GM23248 (cell line): ENCODE results near the gene BEAN1. TPM values are rescaled to one million over a fixed set of nuclear protein-coding genes. Genes with fewer than 3 reads are reported as not detected.
A peak's percentile ranks its signal among the peaks of the same experiment; 100 is the strongest.

ENCODE experiments used
- DNase-seq: peaks from one replicate; pipeline ENCODE4 v3.0.0-alpha.2; 2015
- H2AFZ ChIP-seq: fragments of 200-600 bp; sonication (generic); 2 replicates; pipeline ENCODE4 v1.6.1; 2016; ENCODE audit warnings: antibody characterized with exemption
- H3F3A ChIP-seq: fragments of 200-600 bp; sonication (generic); 2 replicates; pipeline ENCODE4 v1.6.1; 2016; ENCODE audit warnings: mild to moderate bottlenecking, antibody characterized with exemption, mixed run types; ENCODE audit not compliant: insufficient read depth
- H3K27ac ChIP-seq: fragments of 200-600 bp; sonication (generic); 2 replicates; pipeline ENCODE4 v1.5.1; 2016; ENCODE audit warnings: mild to moderate bottlenecking
- H3K27me3 ChIP-seq: fragments of 200-600 bp; sonication (generic); replicated peaks from 2 replicates; pipeline ENCODE4 v1.6.1; 2016; ENCODE audit warnings: mild to moderate bottlenecking; ENCODE audit not compliant: insufficient read depth
- H3K36me3 ChIP-seq: fragments of 200-600 bp; sonication (generic); 2 replicates; pipeline ENCODE4 v1.6.1; 2016; ENCODE audit warnings: low read depth, mild to moderate bottlenecking
- H3K4me1 ChIP-seq: fragments of 200-600 bp; sonication (generic); 2 replicates; pipeline ENCODE4 v1.6.1; 2016; ENCODE audit warnings: mild to moderate bottlenecking; ENCODE audit not compliant: insufficient read depth
- H3K4me2 ChIP-seq: fragments of 200-600 bp; sonication (generic); one replicate; pipeline ENCODE4 v1.6.1; 2016; ENCODE audit warnings: mild to moderate bottlenecking; ENCODE audit not compliant: unreplicated experiment
- H3K4me3 ChIP-seq: fragments of 200-600 bp; sonication (generic); 2 replicates; pipeline ENCODE4 v1.5.1; 2016; ENCODE audit warnings: mild to moderate bottlenecking
- H3K79me2 ChIP-seq: fragments of 200-600 bp; sonication (generic); 2 replicates; pipeline ENCODE4 v1.6.1; 2016; ENCODE audit warnings: mild to moderate bottlenecking; ENCODE audit not compliant: insufficient read depth
- H3K9ac ChIP-seq: fragments of 200-600 bp; sonication (generic); 2 replicates; pipeline ENCODE4 v1.6.1; 2016; ENCODE audit warnings: mild to moderate bottlenecking
- H3K9me2 ChIP-seq: fragments of 200-600 bp; sonication (generic); 2 replicates; pipeline ENCODE4 v1.6.1; 2016; ENCODE audit warnings: mixed run types, mild to moderate bottlenecking, moderate library complexity; ENCODE audit not compliant: insufficient read depth
- H3K9me3 ChIP-seq: fragments of 200-600 bp; sonication (generic); one replicate; pipeline ENCODE4 v1.6.1; 2017; ENCODE audit warnings: low read depth
- H4K20me1 ChIP-seq: fragments of 200-600 bp; sonication (generic); 2 replicates; pipeline ENCODE4 v1.6.0; 2016; ENCODE audit not compliant: insufficient read depth
- EZH2 ChIP-seq: fragments of 200-600 bp; sonication (generic); IDR thresholded peaks from 2 replicates; pipeline ENCODE4 v1.6.1; 2018; ENCODE audit warnings: antibody characterized with exemption, mild to moderate bottlenecking; ENCODE audit not compliant: insufficient read depth, poor library complexity, severe bottlenecking
- EZH2phosphoT487 ChIP-seq: fragments of 200-600 bp; sonication (generic); IDR thresholded peaks from 2 replicates; pipeline ENCODE4 v1.6.1; 2018; ENCODE audit warnings: antibody characterized with exemption, moderate library complexity, mild to moderate bottlenecking, low read depth; ENCODE audit not compliant: insufficient read depth
- WGBS, 2 experiments: methylation state at CpG; one replicate each; pipeline ENCODE4 v1.1.6; 2015 to 2017; ENCODE audit warnings: low lambda C conversion rate in 2 of 2, low coverage in 1 of 2; ENCODE audit errors: missing lambda C conversion rate in 2 of 2; 5-methylcytosine and 5-hydroxymethylcytosine counted together
- in situ Hi-C: fragments of 300-500 bp; cut with MboI; formaldehyde crosslinking; loops from 2 replicates; pipeline ENCODE4 v1.15.0; 2020
- polyA plus RNA-seq: library from polyadenylated mRNA; unstranded; fragments of >200 nt; fragmentation: Nextera tagmentation; extraction: Ambion mirVana; gene quantifications from 2 replicates; pipeline ENCODE4 v1.2.1, GENCODE V29; 2016
- total RNA-seq: library from RNA; depleted of rRNA; stranded (reverse); fragments of >200 nt; shearing (Covaris generic); gene quantifications from 2 replicates; pipeline ENCODE4 v1.2.3, GENCODE V29; 2014

Gene BEAN1
- total and polyA plus RNA-seq, 2 experiments from 2014 or later, result 0.32 to 0.50 TPM

DNA sequence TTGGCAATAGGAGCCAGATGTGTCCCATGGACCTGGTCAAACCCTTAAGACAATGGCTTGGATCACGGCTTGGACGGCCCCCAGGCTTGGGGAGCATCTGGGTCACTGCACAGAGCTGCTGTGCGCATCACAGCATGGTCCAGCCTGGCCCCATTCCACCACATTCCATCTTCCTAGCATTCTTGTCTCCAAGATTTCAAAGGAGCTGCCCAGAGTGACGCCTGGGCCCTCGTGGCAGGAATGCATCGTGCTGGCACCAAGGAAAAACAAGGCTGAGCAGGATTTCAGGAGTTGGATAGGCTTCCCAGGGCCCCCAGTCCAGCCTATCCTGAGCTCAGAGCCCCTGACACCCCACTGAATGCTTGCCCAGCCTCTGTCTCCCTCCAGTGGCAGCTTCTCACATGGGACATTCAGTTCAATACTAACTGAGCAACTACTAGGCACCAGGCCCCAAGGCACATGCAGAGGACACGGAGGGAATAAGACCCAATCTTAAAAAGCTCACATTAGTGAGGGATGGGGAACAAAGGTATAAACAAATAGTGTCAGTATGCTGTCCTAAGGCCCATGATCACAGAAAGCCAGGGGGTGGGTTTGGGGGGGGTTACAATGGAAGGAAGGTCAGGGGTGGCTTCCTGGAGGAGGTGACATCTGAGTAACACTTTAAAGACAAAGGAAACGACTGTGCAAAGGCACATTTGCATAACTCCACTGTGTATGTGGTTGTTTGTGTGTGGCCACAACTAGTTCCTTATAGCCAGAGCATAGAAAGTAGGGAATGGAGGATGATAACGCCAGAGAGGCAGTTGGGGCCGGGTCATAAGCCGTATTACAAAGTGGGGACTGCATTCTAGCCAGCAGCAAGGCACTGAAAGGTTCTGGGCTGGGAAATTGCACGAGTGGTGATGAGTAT is 88.8 kb downstream of the BEAN1 start:
- Histone ChIP-seq H3K79me2 (no peaks in the 10 kb centered on the region), H3K9me2 (no peaks in the 10 kb centered on the region), H2AFZ (no peak overlapping the region), H3K4me2 (peak overlapping the region; percentile 2), H3K9me3 (no peaks in the 10 kb centered on the region), H3K36me3 (no peaks in the 10 kb centered on the region), H3K27me3 (no peaks in the 10 kb centered on the region), H3K4me3 (no peak overlapping the region), H3K4me1 (peaks cover 46% of the 10 kb centered on the region), H3K27ac (peak overlapping the region; percentile 43), H3F3A (peaks cover 30% of the 10 kb centered on the region), H3K9ac (no peak overlapping the region), H4K20me1 (no peaks in the 10 kb centered on the region)
- DNase-seq, result peak; percentile 80
- TF ChIP-seq EZH2, result no peak
- TF ChIP-seq EZH2phosphoT487, result no peak
- in situ Hi-C loops, result no loop called here
- WGBS, 2 experiments, result 14 to 16% methylated on average over 12 of the region's 12 CpGs

DNA sequence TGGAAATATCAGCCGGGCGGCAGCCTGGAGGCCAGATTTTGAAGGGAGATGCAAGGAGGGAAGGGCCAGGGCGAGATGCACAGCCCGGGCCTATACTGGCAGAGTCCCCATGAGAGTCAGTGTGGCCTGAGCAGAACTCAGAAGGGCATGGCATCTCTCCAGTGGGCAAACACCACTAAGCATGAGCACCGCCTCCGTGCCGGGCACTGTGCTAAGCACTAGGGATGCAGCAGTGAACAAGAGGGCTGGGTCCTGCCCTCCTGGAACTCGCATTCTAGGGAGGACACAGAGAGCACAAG is 89.4 kb downstream of the BEAN1 start:
- H3K4me1 ChIP-seq, result peaks cover 46% of the 10 kb centered on the region
- peak; percentile 65 for DNase-seq
- WGBS, 2 experiments, result 6 to 11% methylated on average over 8 of the region's 8 CpGs
- H3K9me2 ChIP-seq, result no peaks in the 10 kb centered on the region
- H4K20me1 ChIP-seq, result no peaks in the 10 kb centered on the region
- peaks cover 25% of the 10 kb centered on the region for H3F3A ChIP-seq
- H3K27ac ChIP-seq, result peak overlapping the region; percentile 43
- TF ChIP-seq EZH2phosphoT487, result no peak
- TF ChIP-seq EZH2, result no peak
- no peak overlapping the region for H2AFZ ChIP-seq
- in situ Hi-C loops, result no loop called here
- no peak overlapping the region for H3K9ac ChIP-seq
- no peaks in the 10 kb centered on the region for H3K36me3 ChIP-seq
- no peak overlapping the region for H3K4me3 ChIP-seq
- no peaks in the 10 kb centered on the region for H3K79me2 ChIP-seq
- no peaks in the 10 kb centered on the region for H3K9me3 ChIP-seq
- H3K4me2 ChIP-seq, result peak overlapping the region; percentile 2
- no peaks in the 10 kb centered on the region for H3K27me3 ChIP-seq

DNA sequence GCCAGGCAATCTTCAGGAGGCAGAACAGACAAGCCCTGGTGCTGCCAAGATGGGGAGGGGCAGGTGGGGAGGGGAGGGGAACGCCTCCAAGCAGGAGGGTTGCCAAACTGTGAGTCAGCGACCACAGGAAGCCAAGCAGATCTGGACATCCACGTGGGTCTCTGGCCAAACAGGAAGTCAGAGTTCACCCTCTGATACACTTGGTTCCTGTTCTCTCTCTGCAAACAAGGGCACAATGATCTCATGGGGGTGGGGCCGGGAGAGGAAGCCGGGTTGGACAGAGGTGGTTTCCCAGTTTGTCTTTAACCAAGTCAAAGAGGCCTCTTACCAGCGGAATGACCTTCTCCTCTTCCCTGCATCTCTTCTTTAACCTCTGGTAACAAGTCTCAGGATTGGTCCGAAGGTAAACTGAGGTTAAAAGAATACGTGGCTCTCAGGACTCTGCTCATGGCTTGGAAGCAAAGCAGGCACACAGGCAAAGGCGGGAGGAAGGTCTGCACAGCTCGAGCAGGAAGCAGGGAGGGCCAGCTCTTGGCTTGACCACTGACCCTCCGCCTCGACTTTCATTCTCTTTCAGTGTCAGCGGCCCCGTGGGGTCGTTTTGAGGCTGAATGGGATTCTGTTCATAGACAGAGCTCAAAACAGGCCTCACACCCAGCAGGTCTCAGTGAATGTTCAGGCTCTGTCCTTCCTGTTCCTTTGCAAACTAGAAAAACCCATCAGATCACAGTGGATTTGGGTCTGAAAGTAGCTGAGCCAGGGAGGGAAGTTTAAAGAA is 89.9 kb downstream of the BEAN1 start:
- TF ChIP-seq EZH2, result no peak
- no peak for TF ChIP-seq EZH2phosphoT487
- H3K4me3 ChIP-seq, result peak overlapping the region; percentile 31
- peaks cover 46% of the 10 kb centered on the region for H3K4me1 ChIP-seq
- no peaks in the 10 kb centered on the region for H3K36me3 ChIP-seq
- no peaks in the 10 kb centered on the region for H3K79me2 ChIP-seq
- in situ Hi-C loops, result no loop called here
- DNase-seq, result peak; percentile 89
- H3K27me3 ChIP-seq, result no peaks in the 10 kb centered on the region
- peak overlapping the region; percentile 57 for H3K27ac ChIP-seq
- H3K9me2 ChIP-seq, result no peaks in the 10 kb centered on the region
- 0 out of 2 replicates have a peak overlapping the region, but pooled peaks have one; percentile 11 for H3K9ac ChIP-seq
- peak overlapping the region; percentile 70 for H3K4me2 ChIP-seq
- WGBS, 2 experiments, result 18% methylated on average over 14 to 15 of the region's 15 CpGs
- no peaks in the 10 kb centered on the region for H3K9me3 ChIP-seq
- peak overlapping the region; percentile 57 for H2AFZ ChIP-seq
- no peaks in the 10 kb centered on the region for H4K20me1 ChIP-seq
- peaks cover 20% of the 10 kb centered on the region for H3F3A ChIP-seq

DNA sequence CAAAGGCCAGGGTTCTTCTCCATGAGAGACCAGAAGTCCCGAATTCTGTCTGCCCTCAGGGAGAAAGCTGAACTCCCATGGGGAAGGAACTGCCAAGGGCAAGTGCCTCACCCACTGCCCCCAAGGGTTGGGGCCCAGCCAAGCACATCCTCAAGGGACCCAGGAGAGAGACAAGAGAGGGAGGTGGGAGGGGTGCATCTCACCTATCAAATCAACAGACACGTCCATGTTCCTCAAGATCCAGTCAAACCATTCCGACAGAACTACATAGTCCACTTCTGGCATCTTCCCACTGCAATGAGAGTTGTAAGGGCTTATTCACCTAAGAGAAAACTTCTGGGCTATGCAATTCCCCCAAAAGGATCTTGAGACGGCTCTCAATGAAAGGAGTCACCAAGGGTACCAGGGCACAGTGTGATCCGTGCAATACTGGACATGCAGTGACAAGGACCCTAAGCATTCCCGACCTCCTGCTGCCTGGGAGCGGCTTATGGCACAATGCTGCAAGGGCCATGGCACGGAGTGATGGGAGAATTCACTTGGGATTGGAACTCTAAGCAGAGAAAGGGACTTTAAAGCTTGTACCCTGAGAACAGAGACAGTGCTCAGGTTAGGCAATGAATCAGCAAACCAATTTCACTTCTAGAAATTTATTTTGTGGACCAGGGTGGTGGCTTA is 90.6 kb downstream of the BEAN1 start:
- peaks cover 44% of the 10 kb centered on the region for H3K4me1 ChIP-seq
- TF ChIP-seq EZH2 (no peak), EZH2phosphoT487 (no peak)
- no peaks in the 10 kb centered on the region for H3K27me3 ChIP-seq
- H3K4me2 ChIP-seq, result peak overlapping the region; percentile 70
- 86 to 89% methylated on average over 8 of the region's 8 CpGs for WGBS, 2 experiments
- no peaks in the 10 kb centered on the region for H3K9me3 ChIP-seq
- no peak overlapping the region for H3K9ac ChIP-seq
- no peaks in the 10 kb centered on the region for H3K79me2 ChIP-seq
- no peaks in the 10 kb centered on the region for H3K9me2 ChIP-seq
- no peaks in the 10 kb centered on the region for H4K20me1 ChIP-seq
- no peak for DNase-seq
- in situ Hi-C loops, result no loop called here
- peaks cover 13% of the 10 kb centered on the region for H3F3A ChIP-seq
- H3K4me3 ChIP-seq, result no peak overlapping the region
- no peaks in the 10 kb centered on the region for H3K36me3 ChIP-seq
- no peak overlapping the region for H2AFZ ChIP-seq
- H3K27ac ChIP-seq, result peak overlapping the region; percentile 57; the same call in 1 of the 2 replicates
